Ovary (tissue), 3 donors: ENCODE measurements around the gene FKBP2.

Experiments
- CTCF ChIP-seq, 3 donors: fragments of 450-650 bp in 2 of 3; fragments of 200-600 bp in 1 of 3; IDR thresholded peaks; one replicate each; pipeline versions ENCODE4 v1.5.1 to v1.8.0; 2016 to 2022; ENCODE audit warnings: antibody characterized with exemption in 3 of 3, mild to moderate bottlenecking in 1 of 3
- POLR2A ChIP-seq: fragments of 450-650 bp; IDR thresholded peaks from one replicate; pipeline ENCODE4 v1.6.1; 2017; ENCODE audit warnings: antibody characterized with exemption, mild to moderate bottlenecking, moderate library complexity
- donor health status: DM: no; HTN: no; CAD: no.

- TF ChIP-seq CTCF (IDR thresholded peaks at IDR 0.05) (no peak), POLR2A (no peak)
These were observed 48.5 kb upstream of the FKBP2 start for GRCh38 chr11:64192434-64192833.
